Urinary bladder (tissue), 4 donors: ENCODE measurements around the gene PRAME. TPM values are rescaled to one million over a fixed set of nuclear protein-coding genes. Genes with fewer than 3 reads are reported as not detected.
"Not testable (repeated sequence)": the region's sequence is repeated elsewhere in the genome, so short reads cannot be mapped to it uniquely, and the experiment has no call there.

Source experiments
- DNase-seq: peaks from one replicate; pipeline ENCODE4 v3.0.0-alpha.2; 2015; ENCODE audit errors: extremely low spot score
- H3K27ac ChIP-seq: one replicate; pipeline ENCODE4 v1.5.1; 2013; ENCODE audit warnings: low read depth, mild to moderate bottlenecking, moderate library complexity
- H3K36me3 ChIP-seq: one replicate; pipeline ENCODE4 v1.6.1; 2013; ENCODE audit warnings: mild to moderate bottlenecking, moderate library complexity; ENCODE audit not compliant: insufficient read depth
- H3K4me1 ChIP-seq: one replicate; pipeline ENCODE4 v1.6.1; 2013; ENCODE audit warnings: mild to moderate bottlenecking, moderate library complexity; ENCODE audit not compliant: insufficient read depth
- H3K4me3 ChIP-seq: one replicate; pipeline ENCODE4 v1.5.1; 2013; ENCODE audit warnings: low read depth, low read length
- WGBS: extraction: QIAGEN DNeasy Blood & Tissue Kit; methylation state at CpG from one replicate; pipeline ENCODE4 v1.1.7; 2013; 5-methylcytosine and 5-hydroxymethylcytosine counted together
- polyA plus RNA-seq: library from polyadenylated mRNA; stranded (reverse); fragments of 200-250 nt; gene quantifications from one replicate; pipeline ENCODE4 v1.2.3, GENCODE V29; 2013
- total RNA-seq: library from RNA; depleted of rRNA; stranded (reverse); fragments of >200 nt; gene quantifications from one replicate; pipeline ENCODE4 v1.2.3, GENCODE V29; 2014
- donor health status: healthy with polysubstance abuse.
- donor health status: healthy.

PRAME gene
- total RNA-seq, result not detected
- polyA plus RNA-seq, result not detected

GRCh38 chr22:22558972-22559603 is at the start of gene PRAME:
PRAME (minus strand) TSS chr22:22559265; CDS start chr22:22556832, 2,433 bp downstream.
- 61% methylated on average over 32 of the region's 32 CpGs for WGBS
- no peak for DNase-seq
- H3K4me1 ChIP-seq, result no peaks in the 10 kb centered on the region

DNA sequence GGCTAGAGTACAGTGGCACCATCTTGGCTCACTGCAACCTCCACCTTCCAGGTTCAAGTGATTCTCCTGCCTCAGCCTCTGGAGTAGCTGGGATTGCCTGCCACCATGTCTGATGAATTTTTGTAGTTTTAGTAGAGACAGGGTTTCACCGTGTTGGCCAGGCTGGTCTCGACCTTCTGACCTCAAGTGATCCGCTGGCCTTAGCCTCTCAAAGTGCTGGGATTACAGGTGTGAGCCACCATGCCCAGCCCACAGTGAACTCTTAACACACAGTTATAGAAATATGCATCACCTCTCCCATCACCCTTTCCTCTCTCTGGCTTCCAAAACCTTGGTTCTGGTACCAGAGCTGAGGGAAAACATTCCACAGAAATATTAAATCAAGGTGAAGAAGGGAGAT is 49.0 kb upstream of the PRAME start:
- not testable (repeated sequence) for H3K4me3 ChIP-seq, H3K4me1 ChIP-seq, H3K36me3 ChIP-seq, H3K27ac ChIP-seq, DNase-seq
- 85% methylated on average over 3 of the region's 3 CpGs for WGBS

More at GRCh38 chr22:22558972-22559603, at the start of gene PRAME:
- Histone ChIP-seq H3K27ac (no peak within 1 kb of the TSS), H3K36me3 (no peaks in the 10 kb centered on the region), H3K4me3 (no peak within 1 kb of the TSS)

GRCh38 chr22:22605074-22605404 is 46.0 kb upstream of the PRAME start:
- H3K4me3 ChIP-seq, result no peak overlapping the region
- no peaks in the 10 kb centered on the region for H3K4me1 ChIP-seq
- 85% methylated on average over 3 of the region's 3 CpGs for WGBS
- no peak for DNase-seq
- no peak overlapping the region for H3K27ac ChIP-seq
- no peaks in the 10 kb centered on the region for H3K36me3 ChIP-seq

DNA sequence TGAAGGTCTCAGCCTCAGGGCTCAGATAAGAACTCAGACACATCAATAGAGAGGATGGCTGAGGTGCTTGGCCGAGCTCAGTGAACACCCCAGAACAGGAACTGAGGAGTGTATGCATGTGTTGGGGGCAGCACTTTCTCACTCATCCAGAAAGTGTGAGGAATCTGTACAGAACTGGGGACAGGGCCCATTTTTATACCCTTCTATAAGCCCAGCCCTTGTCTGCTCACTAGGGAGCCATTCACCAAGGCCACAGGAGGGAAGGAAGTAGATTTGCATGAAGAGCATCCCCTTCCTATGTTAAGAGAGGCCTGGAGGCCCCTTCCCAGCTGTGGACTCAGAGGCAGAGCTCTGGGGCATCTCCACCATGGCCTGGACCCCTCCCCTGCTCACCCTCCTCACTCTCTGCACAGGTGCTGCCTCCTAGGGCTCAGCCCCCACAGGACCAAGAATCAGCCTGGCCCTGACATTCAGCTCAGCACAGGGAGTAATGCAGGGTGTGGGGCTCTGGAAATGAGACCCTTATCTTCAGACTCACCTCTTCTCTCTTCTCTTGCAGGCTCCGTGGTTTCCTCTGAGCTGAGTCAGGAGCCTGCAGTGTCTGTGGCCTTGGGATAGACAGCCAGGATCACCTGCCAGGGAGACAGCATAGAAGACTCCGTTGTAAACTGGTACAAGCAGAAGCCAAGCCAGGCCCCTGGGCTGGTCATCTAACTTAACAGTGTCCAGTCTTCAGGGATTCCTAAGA is 45.4 kb upstream of the PRAME start:
- Histone ChIP-seq H3K36me3 (no peaks in the 10 kb centered on the region), H3K4me3 (no peak overlapping the region), H3K4me1 (no peaks in the 10 kb centered on the region), H3K27ac (no peak overlapping the region)
- 70% methylated on average over 3 of the region's 3 CpGs for WGBS
- DNase-seq, result no peak

DNA sequence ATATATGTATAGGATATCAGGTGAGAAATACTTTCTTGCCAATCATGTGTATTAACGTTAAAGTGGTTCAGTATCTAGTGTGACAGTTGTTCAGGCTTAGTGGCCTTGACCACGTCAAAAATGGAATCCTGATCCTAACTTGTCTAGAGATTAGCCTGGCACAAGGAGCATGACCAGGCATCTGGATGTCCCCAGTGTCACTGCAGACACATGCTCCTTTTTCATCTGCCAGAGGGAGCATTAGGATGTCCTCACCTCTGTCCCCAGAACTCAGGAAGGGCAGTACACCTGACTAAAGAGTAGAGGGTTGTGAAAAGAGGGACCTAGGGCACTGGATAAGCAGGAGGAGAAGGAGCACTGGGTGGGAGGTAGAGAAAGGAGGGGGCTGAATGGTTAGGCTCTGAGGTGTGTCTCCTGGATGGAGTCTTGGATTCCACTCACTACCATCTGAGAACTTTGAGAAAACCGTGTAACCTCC is 44.4 kb upstream of the PRAME start:
- Histone ChIP-seq H3K4me1 (no peaks in the 10 kb centered on the region), H3K27ac (no peak overlapping the region), H3K36me3 (no peaks in the 10 kb centered on the region), H3K4me3 (no peak overlapping the region)
- 82% methylated on average over 3 of the region's 3 CpGs for WGBS
- no peak for DNase-seq

DNA sequence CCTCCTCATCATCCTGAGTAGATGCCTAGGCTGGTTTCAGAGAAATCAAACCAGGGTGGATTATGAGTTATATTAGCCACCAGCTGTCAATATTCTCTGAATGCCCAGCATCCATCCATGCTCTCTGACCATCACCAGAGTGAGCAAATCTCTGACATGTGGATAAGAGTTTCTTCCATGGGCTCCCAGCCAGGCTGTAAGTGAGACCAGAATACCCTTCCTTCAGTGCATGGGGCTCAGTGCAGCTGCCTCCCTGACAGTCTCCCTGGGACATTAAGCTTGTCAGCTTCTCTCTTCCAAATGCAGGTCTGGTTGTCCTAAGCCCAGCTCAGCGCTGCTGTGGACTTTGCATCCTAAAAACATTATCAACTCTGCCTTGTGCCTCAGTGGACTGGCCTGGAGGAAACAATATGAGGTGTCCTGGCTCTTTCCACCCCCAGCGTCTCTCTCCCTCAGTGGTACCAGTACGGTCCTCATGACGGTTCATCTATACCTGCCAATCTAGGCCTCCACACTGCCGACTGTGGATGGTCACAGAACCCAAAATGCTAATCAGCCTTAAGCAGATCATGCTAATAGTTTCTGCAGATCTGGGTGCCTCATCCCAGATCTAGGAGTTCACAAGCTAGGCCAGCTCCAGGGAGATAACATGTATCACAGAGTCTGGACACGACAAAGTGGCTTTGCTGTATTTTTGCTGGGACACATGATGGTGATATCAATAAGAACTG is 41.6 kb upstream of the PRAME start:
- WGBS, result 84% methylated on average over 6 of the region's 6 CpGs
- no peak overlapping the region for H3K27ac ChIP-seq
- H3K36me3 ChIP-seq, result no peaks in the 10 kb centered on the region
- H3K4me3 ChIP-seq, result no peak overlapping the region
- H3K4me1 ChIP-seq, result no peaks in the 10 kb centered on the region
- no peak for DNase-seq

GRCh38 chr22:22599248-22599647 is 40.2 kb upstream of the PRAME start:
- Histone ChIP-seq H3K36me3 (no peaks in the 10 kb centered on the region), H3K27ac (no peak overlapping the region), H3K4me1 (no peaks in the 10 kb centered on the region), H3K4me3 (no peak overlapping the region)
- WGBS, result 47% methylated on average over 3 of the region's 3 CpGs
- DNase-seq, result no peak

DNA sequence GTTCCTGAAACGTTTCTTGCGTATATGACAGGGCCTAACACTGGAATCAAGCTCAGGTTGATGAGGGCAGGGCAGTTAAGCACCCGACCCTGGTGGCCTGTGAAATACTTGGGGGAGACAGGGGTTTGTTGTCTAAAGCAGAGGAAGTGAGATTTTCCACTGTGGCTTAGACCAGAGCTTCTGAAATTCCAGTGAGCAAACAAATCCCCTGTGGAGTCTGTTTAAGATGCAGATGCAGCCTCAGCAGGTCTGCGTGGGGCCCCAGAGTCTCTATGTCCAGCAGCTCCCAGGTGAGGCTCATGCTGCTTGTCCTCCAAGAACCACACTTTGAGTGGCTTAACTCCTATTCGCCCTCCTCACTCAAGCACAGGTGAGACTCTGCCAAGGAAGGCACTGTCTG is 39.1 kb upstream of the PRAME start:
- DNase-seq, result no peak
- 52% methylated on average over 5 of the region's 5 CpGs for WGBS
- Histone ChIP-seq H3K36me3 (no peaks in the 10 kb centered on the region), H3K4me1 (no peaks in the 10 kb centered on the region), H3K4me3 (no peak overlapping the region), H3K27ac (no peak overlapping the region)

- no peak for DNase-seq
- no peak overlapping the region for H3K4me3 ChIP-seq
- no peaks in the 10 kb centered on the region for H3K4me1 ChIP-seq
- H3K27ac ChIP-seq, result no peak overlapping the region
- no peaks in the 10 kb centered on the region for H3K36me3 ChIP-seq
- 89% methylated on average over 5 of the region's 5 CpGs for WGBS
These were observed 36.2 kb upstream of the PRAME start for GRCh38 chr22:22595001-22595835.

DNA sequence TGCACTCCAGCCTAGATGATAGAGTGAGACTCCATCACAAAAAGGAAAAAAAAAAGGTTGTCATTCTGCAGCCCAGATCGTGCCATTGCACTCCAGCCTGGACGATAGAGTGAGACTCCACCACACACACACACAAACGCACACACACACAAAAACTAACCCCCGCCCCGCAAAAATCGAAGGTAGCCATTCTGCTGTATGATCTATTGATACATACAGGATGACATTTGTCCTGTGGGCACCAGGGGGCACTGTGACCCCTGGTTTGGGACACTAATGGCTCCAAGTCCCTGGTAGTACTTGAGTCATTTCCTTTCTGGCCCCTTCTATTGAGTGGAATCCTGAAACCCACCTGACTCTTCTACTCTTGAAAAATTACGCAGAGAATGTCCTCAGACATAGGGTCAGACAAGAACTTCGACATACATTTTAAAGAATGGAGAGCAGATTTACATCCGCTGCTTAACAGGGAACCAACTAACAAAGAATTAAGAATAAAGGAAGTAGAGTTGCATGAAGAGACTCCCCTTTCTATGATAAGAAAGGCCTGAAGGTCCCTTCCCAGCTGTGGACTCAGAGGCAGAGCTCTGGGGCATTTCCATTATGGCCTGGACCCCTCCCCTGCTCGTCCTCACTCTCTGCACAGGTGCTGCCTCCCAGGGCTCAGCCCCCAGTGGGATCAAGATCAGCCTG is 35.0 kb upstream of the PRAME start:
- Histone ChIP-seq H3K27ac (no peak overlapping the region), H3K4me3 (no peak overlapping the region), H3K36me3 (no peaks in the 10 kb centered on the region), H3K4me1 (no peaks in the 10 kb centered on the region)
- DNase-seq, result no peak
- WGBS, result 51% methylated on average over 10 of the region's 10 CpGs

DNA sequence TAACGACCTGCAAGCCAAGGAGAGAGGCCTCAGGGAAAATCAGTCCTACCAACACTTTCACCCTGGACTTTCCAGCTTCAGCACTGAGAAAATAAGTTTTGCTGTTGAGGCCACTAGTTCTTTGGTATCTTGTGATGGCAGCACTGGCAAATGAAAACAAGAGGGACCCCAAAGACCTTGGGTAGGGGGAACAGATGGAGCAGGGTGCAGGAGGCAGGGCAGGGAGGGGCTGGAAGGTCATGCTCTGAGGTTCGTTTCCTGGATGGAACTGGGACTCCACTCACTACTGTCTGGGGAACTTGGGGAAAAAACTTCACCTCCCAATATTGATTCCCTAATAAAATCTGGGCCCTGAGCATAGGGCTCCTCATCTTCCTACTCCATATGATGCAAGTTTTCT is 34.2 kb upstream of the PRAME start:
- 49% methylated on average over 2 of the region's 2 CpGs for WGBS
- H3K4me3 ChIP-seq, result no peak overlapping the region
- no peaks in the 10 kb centered on the region for H3K36me3 ChIP-seq
- no peak for DNase-seq
- no peak overlapping the region for H3K27ac ChIP-seq
- no peaks in the 10 kb centered on the region for H3K4me1 ChIP-seq

DNA sequence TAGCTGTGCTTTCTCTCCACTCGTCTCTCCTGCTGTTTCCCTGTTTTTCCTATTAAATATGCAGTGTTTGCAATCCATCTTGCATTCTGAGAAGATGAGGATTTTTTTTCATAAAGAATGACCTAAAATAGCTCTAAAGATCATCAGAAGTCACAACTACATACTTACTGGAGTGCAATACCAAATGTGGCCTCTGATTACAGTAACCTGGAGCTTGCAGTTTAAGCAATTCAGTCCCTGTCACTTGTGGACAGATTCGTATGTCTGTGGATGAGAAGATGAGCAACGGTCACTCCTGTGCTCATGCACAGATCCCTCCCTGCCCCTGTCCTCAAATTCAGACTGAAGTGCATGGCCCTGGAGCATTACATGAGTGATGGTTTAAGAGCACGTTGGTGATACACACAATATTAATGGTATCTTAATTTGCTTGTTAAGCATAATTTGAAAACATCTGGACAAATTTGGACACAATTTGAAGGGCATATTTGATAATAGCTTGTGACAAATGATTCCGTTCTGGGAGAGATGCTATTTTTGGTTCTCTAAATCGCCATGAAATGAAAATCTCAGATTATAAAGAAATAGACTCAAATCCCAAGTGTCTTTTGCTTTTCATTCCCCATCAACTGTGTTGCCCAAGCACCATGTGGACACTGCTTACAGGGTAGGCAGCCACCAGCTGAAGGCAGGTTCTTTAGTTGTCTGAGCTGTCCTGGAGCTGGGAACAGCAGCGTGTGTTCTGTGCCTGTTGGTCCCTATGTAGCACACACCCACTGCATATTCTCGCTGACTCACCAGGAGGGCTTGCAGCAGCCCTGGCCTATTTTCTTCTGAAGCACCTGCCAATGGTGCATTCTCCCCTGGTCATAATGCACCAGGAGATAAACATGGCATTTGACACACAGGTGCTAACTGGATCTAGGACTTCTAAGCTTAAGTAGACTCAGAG is 32.6 kb upstream of the PRAME start:
- WGBS, result 62% methylated on average over 8 of the region's 8 CpGs
- Histone ChIP-seq H3K4me3 (no peak overlapping the region), H3K27ac (no peak overlapping the region), H3K4me1 (no peaks in the 10 kb centered on the region), H3K36me3 (no peaks in the 10 kb centered on the region)
- no peak for DNase-seq
